Measurements from ENCODE around the gene CHRNA4. TPM values are rescaled to one million over a fixed set of nuclear protein-coding genes. Genes with fewer than 3 reads are reported as not detected.

CHRNA4 gene
- total and polyA plus RNA-seq, 2 donors (not counting 3 experiments of a cell fraction or from before 2014, with no cell fraction given): not detected

GRCh38 chr20:63317601-63318291 lies 43.4 kb downstream of the CHRNA4 start:
- ChIA-PET CTCF (interaction anchor here (0.6 to 2.4 kb wide), 4 partner anchors 9 to 676 kb away, joined by 3 to 11 read pairs (median 6); partner anchors contain the start of gene SLCO4A1), POLR2A (no interaction called here)
- TF ChIP-seq FOS (IDR thresholded peaks at IDR 0.05; ENCODE audit: borderline replicate concordance, insufficient read depth, low read length) (no peak), POLR2AphosphoS5 (IDR thresholded peaks at IDR 0.05; ENCODE audit: insufficient read depth, low read depth, low read length) (no peak), JUN (IDR thresholded peaks at IDR 0.05; ENCODE audit: borderline replicate concordance, insufficient read depth, insufficient read length, low read depth) (no peak), POLR2A (IDR thresholded peaks at IDR 0.05; ENCODE audit: low read depth, low read length) (no peak), EZH2 (IDR thresholded peaks at IDR 0.05; ENCODE audit: borderline replicate concordance, low read depth, low read length, severe bottlenecking) (no peak), GATA2 (IDR thresholded peaks at IDR 0.05; ENCODE audit: insufficient read depth, insufficient read length, low read depth, low read length) (no peak), MYC (IDR thresholded peaks at IDR 0.05; ENCODE audit: low read depth, low read length) (no peak)
- TF ChIP-seq, protein P1, sequence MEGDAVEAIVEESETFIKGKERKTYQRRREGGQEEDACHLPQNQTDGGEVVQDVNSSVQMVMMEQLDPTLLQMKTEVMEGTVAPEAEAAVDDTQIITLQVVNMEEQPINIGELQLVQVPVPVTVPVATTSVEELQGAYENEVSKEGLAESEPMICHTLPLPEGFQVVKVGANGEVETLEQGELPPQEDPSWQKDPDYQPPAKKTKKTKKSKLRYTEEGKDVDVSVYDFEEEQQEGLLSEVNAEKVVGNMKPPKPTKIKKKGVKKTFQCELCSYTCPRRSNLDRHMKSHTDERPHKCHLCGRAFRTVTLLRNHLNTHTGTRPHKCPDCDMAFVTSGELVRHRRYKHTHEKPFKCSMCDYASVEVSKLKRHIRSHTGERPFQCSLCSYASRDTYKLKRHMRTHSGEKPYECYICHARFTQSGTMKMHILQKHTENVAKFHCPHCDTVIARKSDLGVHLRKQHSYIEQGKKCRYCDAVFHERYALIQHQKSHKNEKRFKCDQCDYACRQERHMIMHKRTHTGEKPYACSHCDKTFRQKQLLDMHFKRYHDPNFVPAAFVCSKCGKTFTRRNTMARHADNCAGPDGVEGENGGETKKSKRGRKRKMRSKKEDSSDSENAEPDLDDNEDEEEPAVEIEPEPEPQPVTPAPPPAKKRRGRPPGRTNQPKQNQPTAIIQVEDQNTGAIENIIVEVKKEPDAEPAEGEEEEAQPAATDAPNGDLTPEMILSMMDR (IDR thresholded peaks at IDR 0.05; ENCODE audit: extremely low read depth in 1 of 2, insufficient read depth in 1 of 2, low read depth in 1 of 2, low read length in 2 of 2): no peak
- TF ChIP-seq, protein P2, sequence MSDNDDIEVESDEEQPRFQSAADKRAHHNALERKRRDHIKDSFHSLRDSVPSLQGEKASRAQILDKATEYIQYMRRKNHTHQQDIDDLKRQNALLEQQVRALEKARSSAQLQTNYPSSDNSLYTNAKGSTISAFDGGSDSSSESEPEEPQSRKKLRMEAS (IDR thresholded peaks at IDR 0.05; ENCODE audit: insufficient read depth, insufficient read length): no peak
- Histone ChIP-seq H3K79me2 (ENCODE audit: control insufficient read depth, insufficient read depth, low read length) (no peaks in the 10 kb centered on the region), H2AFZ (ENCODE audit: low read depth, low read length) (no peak overlapping the region), H3K4me1 (ENCODE audit: control insufficient read depth, extremely low read depth, insufficient read depth, low read length) (no peaks in the 10 kb centered on the region), H3K36me3 (ENCODE audit: control insufficient read depth in 2 of 2, extremely low read depth in 1 of 2, insufficient read depth in 2 of 2, low read length in 2 of 2) (no peaks in the 10 kb centered on the region), H3K27me3 (ENCODE audit: control insufficient read depth in 2 of 2, insufficient read depth in 2 of 2, low read length in 2 of 2) (no peaks in the 10 kb centered on the region), H3K9me1 (replicated peaks; ENCODE audit: control insufficient read depth, extremely low read depth, insufficient read depth, low read length) (no peaks in the 10 kb centered on the region), H3K9me3 (replicated peaks; ENCODE audit: control insufficient read depth, insufficient read depth, low read length) (no peaks in the 10 kb centered on the region), H3K4me3 (replicated peaks in 1 of 3; ENCODE audit: insufficient read depth in 1 of 3, low read depth in 1 of 3, low read length in 3 of 3) (no peak overlapping the region), H3K4me2 (ENCODE audit: insufficient read depth, low read length) (no peak overlapping the region), H3K27ac (ENCODE audit: insufficient read depth, low read depth, low read length) (no peak overlapping the region), H3K9ac (replicated peaks; ENCODE audit: extremely low read depth, insufficient read depth, low read length) (no peak overlapping the region), H4K20me1 (replicated peaks; ENCODE audit: control insufficient read depth, extremely low read depth, insufficient read depth, low read length) (no peaks in the 10 kb centered on the region)
- intact Hi-C loops (cut with micrococcal nuclease) (no loop called here), dilution Hi-C loops (cut with MboI; ENCODE audit: extremely low pct_ligation_motif_present, low sequenced_read_pairs) (no loop called here)
- no TSS peak for BruUV-seq (replicated peaks)
- FAIRE-seq (no peak), DNase-seq (ENCODE audit: low read depth, low spot score) (no peak)

Data from endothelial cell of umbilical vein (primary cell).